HepG2 (cell line): ENCODE measurements around the gene NGRN. TPM values are rescaled to one million over a fixed set of nuclear protein-coding genes. Genes with fewer than 3 reads are reported as not detected.

Experiments used
- BRCA1 ChIP-seq: sonication (generic); formaldehyde crosslinking; IDR thresholded peaks from 2 replicates; pipeline ENCODE4 v1.4.0; 2020; ENCODE audit warnings: missing genetic modification reagents
- CREM ChIP-seq, 2 experiments: sonication (generic) in 1 of 2; formaldehyde crosslinking in 1 of 2; IDR thresholded peaks; 2 replicates each; pipeline versions ENCODE4 v1.4.0 to v1.6.1; 2016 to 2020; ENCODE audit warnings: antibody characterized with exemption in 1 of 2, mild to moderate bottlenecking in 1 of 2, missing genetic modification reagents in 1 of 2
- ELF4 ChIP-seq: sonication (generic); formaldehyde crosslinking; IDR thresholded peaks from 2 replicates; pipeline ENCODE4 v1.5.0; 2020; ENCODE audit warnings: missing genetic modification reagents, mild to moderate bottlenecking, moderate library complexity, borderline replicate concordance
- GMEB2 ChIP-seq: IDR thresholded peaks from 2 replicates; pipeline ENCODE4 v1.6.1; 2016; ENCODE audit warnings: missing biosample characterization, missing genetic modification reagents, low read depth
- KDM4B ChIP-seq: sonication (generic); formaldehyde crosslinking; IDR thresholded peaks from 2 replicates; pipeline ENCODE4 v1.4.0; 2020; ENCODE audit warnings: missing genetic modification reagents
- NFE2 ChIP-seq: sonication (generic); formaldehyde crosslinking; IDR thresholded peaks from 2 replicates; pipeline ENCODE4 v1.4.0; 2020; ENCODE audit warnings: missing genetic modification reagents
- REL ChIP-seq: sonication (generic); formaldehyde crosslinking; conservative IDR thresholded peaks from 2 replicates; pipeline ENCODE4 v1.8.0; 2022; ENCODE audit warnings: mild to moderate bottlenecking, missing genetic modification reagents, moderate library complexity
- RFX5 ChIP-seq: IDR thresholded peaks from 2 replicates; pipeline ENCODE4 v1.6.1; 2011; ENCODE audit warnings: low read depth, low read length, improper control_type of control experiment
- SIX4 ChIP-seq: sonication (generic); formaldehyde crosslinking; IDR thresholded peaks from 2 replicates; pipeline ENCODE4 v1.4.0; 2020; ENCODE audit warnings: missing genetic modification reagents
- TARDBP ChIP-seq: sonication (generic); formaldehyde crosslinking; IDR thresholded peaks from 2 replicates; pipeline ENCODE4 v1.8.0; 2022; ENCODE audit warnings: mild to moderate bottlenecking, missing genetic modification reagents
- TRIM22 ChIP-seq: fragments of 450-650 bp; IDR thresholded peaks from 2 replicates; pipeline ENCODE4 v1.6.1; 2017
- ZKSCAN8 ChIP-seq: IDR thresholded peaks from 2 replicates; pipeline ENCODE4 v1.6.1; 2016; ENCODE audit warnings: borderline replicate concordance, missing genetic modification reagents, missing compliant biosample characterization
- ZNF329 ChIP-seq: sonication (generic); formaldehyde crosslinking; IDR thresholded peaks from 2 replicates; pipeline ENCODE4 v1.9.0; 2021; ENCODE audit warnings: low read depth, mild to moderate bottlenecking, missing genetic modification reagents
- ZNF414 ChIP-seq: sonication (generic); formaldehyde crosslinking; IDR thresholded peaks from 2 replicates; pipeline ENCODE4 v1.5.0; 2020; ENCODE audit warnings: missing genetic modification reagents
- ZNF501 ChIP-seq: sonication (generic); formaldehyde crosslinking; IDR thresholded peaks from 2 replicates; pipeline ENCODE4 v1.5.1; 2020; ENCODE audit warnings: mild to moderate bottlenecking, moderate library complexity, missing genetic modification reagents
- ZNF879 ChIP-seq: sonication (generic); formaldehyde crosslinking; IDR thresholded peaks from 2 replicates; pipeline ENCODE4 v1.8.1; 2023; ENCODE audit warnings: missing genetic modification reagents
- polyA plus RNA-seq, 8 experiments: library from polyadenylated mRNA; depleted of rRNA in 3 of 8; stranded (reverse) in 7 of 8; unstranded in 1 of 8; fragments of >200 nt; fragmentation: Illumina TruSeq in 4 of 8; extraction: Trizol in 4 of 8; gene quantifications; 2 replicates each; pipeline versions ENCODE4 v1.2.1 to v1.2.3, GENCODE V29; 2011 to 2016; ENCODE audit warnings: low read depth in 4 of 8, missing spikeins in 1 of 8, mixed read lengths in 1 of 8; ENCODE audit not compliant: insufficient read depth in 1 of 8
- total RNA-seq, 5 experiments: library from RNA; depleted of rRNA; stranded (reverse); fragments of >200 nt; fragmentation: Illumina TruSeq; extraction: Trizol; gene quantifications; 2 replicates each; pipeline ENCODE4 v1.2.3, GENCODE V29; 2016; ENCODE audit warnings: low read depth in 1 of 5
- TF ChIP-seq, protein P1 (sequence below): sonication (generic); formaldehyde crosslinking; IDR thresholded peaks from 2 replicates; pipeline ENCODE4 v1.4.0; 2020; ENCODE audit warnings: missing genetic modification reagents
- TF ChIP-seq, protein P2 (sequence below): sonication (generic); formaldehyde crosslinking; IDR thresholded peaks from 2 replicates; pipeline ENCODE4 v1.4.0; 2020; ENCODE audit warnings: missing genetic modification reagents, borderline replicate concordance

Gene NGRN
- total and polyA plus RNA-seq, 2 of the 13 experiments (the other 11 are each of a cell fraction or from before 2014, with no cell fraction given) = 39.8 to 63.7 TPM

DNA sequence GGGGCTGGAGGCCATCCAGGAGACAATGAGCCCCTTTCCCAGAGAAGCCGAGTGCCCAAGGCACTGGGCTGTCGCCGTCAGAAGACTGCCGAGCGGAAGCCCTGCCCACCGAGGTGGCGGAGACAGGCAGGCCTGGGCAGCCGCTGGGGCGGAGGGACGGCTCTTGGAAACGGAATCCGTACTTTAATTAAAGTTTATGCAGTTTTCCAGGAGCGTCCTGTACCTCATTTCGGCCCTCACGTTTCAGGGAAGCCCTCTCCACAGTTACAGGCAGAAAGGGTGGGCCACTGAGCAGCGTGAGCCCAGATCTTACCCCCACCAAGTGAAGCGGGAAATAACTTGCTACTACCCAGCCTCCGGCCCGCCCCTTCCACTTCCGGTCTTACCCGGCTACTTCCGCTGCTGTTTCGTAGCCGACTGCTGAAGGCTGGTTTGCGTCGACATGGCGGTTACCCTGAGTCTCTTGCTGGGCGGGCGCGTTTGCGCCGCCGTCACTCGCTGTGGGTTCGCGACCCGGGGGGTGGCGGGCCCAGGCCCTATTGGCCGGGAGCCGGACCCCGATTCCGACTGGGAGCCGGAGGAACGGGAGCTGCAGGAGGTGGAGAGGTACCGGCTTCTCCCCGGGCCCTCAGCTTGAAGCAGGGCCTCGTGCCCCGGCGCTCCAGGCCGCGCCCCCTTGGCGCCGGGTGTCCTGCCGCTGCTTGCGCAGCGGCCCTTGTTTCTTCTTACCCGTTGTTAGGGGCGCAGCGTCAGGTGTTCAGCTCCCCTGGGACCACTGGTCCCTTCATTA lies at the start of gene NGRN (continued):
- TF ChIP-seq, protein P1, sequence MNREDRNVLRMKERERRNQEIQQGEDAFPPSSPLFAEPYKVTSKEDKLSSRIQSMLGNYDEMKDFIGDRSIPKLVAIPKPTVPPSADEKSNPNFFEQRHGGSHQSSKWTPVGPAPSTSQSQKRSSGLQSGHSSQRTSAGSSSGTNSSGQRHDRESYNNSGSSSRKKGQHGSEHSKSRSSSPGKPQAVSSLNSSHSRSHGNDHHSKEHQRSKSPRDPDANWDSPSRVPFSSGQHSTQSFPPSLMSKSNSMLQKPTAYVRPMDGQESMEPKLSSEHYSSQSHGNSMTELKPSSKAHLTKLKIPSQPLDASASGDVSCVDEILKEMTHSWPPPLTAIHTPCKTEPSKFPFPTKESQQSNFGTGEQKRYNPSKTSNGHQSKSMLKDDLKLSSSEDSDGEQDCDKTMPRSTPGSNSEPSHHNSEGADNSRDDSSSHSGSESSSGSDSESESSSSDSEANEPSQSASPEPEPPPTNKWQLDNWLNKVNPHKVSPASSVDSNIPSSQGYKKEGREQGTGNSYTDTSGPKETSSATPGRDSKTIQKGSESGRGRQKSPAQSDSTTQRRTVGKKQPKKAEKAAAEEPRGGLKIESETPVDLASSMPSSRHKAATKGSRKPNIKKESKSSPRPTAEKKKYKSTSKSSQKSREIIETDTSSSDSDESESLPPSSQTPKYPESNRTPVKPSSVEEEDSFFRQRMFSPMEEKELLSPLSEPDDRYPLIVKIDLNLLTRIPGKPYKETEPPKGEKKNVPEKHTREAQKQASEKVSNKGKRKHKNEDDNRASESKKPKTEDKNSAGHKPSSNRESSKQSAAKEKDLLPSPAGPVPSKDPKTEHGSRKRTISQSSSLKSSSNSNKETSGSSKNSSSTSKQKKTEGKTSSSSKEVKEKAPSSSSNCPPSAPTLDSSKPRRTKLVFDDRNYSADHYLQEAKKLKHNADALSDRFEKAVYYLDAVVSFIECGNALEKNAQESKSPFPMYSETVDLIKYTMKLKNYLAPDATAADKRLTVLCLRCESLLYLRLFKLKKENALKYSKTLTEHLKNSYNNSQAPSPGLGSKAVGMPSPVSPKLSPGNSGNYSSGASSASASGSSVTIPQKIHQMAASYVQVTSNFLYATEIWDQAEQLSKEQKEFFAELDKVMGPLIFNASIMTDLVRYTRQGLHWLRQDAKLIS (CRISPR knock-in tag) = 0 out of 2 replicates have a peak, but pooled peaks have one; percentile 22
- TF ChIP-seq CREM (IDR thresholded peaks at IDR 0.05) (peak; percentile 42; the same call in 1 of the 2 replicates), CREM (CRISPR knock-in tag; IDR thresholded peaks at IDR 0.05) (no peak), ZKSCAN8 (no peak), BRCA1 (CRISPR knock-in tag) (no peak; the same call in 1 of the 2 replicates), RFX5 (no peak), TARDBP (CRISPR knock-in tag) (peak; percentile 77), GMEB2 (CRISPR knock-in tag) (no peak), SIX4 (CRISPR knock-in tag) (no peak), ZNF414 (CRISPR knock-in tag) (peak; percentile 60; the same call in 1 of the 2 replicates), KDM4B (CRISPR knock-in tag) (peak; percentile 42; the same call in 1 of the 2 replicates), ELF4 (peak; percentile 72), REL (CRISPR knock-in tag) (no peak), ZNF329 (CRISPR knock-in tag) (peak; percentile 61; the same call in 1 of the 2 replicates), NFE2 (CRISPR knock-in tag) (no peak), ZNF501 (peak; percentile 88), ZNF879 (CRISPR knock-in tag) (no peak), TRIM22 (no peak)
- TF ChIP-seq, protein P2, sequence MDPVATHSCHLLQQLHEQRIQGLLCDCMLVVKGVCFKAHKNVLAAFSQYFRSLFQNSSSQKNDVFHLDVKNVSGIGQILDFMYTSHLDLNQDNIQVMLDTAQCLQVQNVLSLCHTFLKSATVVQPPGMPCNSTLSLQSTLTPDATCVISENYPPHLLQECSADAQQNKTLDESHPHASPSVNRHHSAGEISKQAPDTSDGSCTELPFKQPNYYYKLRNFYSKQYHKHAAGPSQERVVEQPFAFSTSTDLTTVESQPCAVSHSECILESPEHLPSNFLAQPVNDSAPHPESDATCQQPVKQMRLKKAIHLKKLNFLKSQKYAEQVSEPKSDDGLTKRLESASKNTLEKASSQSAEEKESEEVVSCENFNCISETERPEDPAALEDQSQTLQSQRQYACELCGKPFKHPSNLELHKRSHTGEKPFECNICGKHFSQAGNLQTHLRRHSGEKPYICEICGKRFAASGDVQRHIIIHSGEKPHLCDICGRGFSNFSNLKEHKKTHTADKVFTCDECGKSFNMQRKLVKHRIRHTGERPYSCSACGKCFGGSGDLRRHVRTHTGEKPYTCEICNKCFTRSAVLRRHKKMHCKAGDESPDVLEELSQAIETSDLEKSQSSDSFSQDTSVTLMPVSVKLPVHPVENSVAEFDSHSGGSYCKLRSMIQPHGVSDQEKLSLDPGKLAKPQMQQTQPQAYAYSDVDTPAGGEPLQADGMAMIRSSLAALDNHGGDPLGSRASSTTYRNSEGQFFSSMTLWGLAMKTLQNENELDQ (CRISPR knock-in tag) = no peak
